ENCODE measurements around the gene AADAT.

DNA sequence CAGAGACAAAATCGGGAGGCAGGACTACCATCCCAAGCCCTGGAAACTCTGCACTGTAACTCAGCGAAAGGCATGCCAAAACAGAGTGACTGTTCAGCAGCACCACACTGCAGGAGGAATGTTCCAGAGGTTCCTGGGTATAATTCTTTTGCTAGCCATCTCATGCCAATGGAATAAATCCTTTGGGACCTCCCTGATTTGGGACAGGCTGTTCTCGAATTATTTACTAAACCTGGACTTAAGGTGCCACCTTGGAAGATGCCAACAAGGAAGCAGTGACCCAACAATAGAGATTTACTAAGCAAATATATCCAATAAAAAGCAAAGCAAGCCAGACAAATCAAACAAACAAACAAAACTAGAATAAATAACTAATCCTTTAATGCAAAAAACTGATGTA is 9.3 kb downstream of the AADAT start:
- TF ChIP-seq BHLHE40 (IDR thresholded peaks at IDR 0.05; ENCODE audit: borderline replicate concordance): no peak
- no peak for TF ChIP-seq SP1 (IDR thresholded peaks at IDR 0.05)
- no peak for TF ChIP-seq CTBP1 (IDR thresholded peaks at IDR 0.05; ENCODE audit: borderline replicate concordance)
- no peak for TF ChIP-seq FOXK2 (IDR thresholded peaks at IDR 0.05)

All from HEK293T (cell line).